Cerebellar nuclear complex (tissue), 1 donor: ENCODE data around the gene NRG3.
"Not testable (repeated sequence)": the region's sequence is repeated elsewhere in the genome, so short reads cannot be mapped to it uniquely, and the experiment has no call there.

Experiments
- DNase-seq, 2 experiments: peaks; one replicate each; lab custom pipeline; 2025; lab: John Stamatoyannopoulos, UW

NRG3 gene

DNA sequence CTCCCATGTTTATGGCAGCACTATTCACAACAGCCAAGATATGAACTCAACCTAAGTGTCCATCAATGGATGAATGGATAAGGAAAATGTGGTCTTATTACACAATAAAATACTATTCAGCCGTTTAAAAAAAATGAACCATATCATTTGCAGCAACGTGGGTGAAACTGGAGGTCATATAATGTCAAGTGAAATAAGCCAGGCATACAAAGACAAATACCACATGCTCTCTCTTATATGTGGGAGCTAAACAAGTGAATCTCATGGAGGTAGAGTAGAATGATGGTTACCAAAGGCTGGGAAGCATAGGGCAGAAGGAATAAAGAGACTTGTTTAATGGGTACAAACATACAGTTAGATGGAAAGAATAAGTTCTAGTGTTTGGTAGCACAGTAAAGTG is 699.1 kb downstream of the NRG3 start:
- DNase-seq: no peak

DNA sequence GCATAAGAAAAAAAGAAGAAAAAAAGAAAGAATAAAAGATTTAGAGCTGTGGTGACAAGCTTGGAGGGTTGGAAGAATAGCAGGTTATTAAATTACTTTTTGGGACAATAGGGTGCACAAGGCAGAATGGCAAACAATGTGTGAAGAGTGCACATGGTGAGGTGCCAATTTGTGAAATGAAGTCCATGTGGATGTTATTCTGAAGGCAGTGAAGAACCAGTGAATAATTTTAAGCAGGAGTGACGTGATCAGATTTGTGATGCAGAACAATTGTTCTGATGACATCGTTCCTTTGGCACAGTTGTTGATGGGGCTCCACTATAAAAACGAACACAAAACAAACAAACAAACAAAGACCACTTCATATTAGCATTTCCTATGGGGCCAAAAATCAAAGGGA is 700.3 kb downstream of the NRG3 start:
- DNase-seq: no peak

DNA sequence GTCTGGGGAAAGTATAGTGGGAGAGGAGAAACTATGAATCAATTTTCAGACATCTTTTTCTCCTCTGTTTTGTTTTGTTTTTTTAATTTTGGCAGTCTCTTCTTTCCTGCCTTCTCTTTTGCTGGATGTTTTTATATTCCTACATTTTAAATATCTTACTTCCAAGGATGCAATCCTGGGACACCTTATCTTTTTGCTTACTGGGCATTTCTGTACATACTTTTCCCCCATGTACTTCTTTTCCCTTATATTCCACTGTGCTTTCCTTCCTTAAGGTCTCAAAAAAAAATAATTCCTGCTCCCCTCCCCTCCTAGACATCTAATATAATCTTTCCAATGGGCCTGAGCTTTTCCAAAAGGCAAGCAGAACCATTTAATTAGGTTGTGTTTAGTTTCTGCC is 701.1 kb downstream of the NRG3 start:
- DNase-seq: no peak

DNA sequence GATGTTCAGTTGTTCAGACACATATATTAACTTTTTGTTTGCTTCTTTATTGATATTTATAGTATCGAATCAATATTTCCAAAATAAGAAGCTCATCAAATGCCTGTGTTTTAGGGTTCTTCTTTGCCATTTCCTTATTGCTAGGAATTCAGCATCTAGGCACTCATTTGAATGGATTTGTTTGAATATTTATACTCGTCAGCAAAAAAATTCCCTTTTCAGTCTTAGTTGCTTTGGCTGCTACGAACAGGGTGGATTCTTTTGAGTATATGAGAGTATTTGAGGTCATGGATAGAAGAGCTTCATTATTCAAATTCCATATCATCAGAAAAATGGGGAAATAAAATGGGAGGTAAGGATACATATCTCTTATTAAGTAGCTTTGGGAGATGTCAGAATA is 706.9 kb downstream of the NRG3 start:
- no peak for DNase-seq

DNA sequence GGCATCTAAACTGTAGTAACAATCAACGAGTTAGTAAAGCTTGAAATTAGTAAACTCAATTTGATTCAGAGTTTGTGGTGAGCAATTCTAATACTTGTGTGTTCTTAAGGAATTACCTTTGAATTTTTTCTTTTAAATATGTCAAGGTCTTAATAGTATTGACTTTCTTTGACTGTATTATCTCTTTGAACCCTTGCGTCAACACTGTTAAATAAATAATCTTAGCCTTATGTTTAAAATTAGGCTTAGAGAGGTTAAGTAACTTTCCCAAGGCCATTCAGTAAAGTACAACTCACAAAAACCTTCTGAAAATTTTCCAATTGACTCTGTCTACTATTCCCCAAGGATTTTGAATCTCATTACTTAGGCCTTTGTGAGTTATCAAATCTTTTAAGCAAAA is 716.4 kb downstream of the NRG3 start:
- no peak for DNase-seq

DNA sequence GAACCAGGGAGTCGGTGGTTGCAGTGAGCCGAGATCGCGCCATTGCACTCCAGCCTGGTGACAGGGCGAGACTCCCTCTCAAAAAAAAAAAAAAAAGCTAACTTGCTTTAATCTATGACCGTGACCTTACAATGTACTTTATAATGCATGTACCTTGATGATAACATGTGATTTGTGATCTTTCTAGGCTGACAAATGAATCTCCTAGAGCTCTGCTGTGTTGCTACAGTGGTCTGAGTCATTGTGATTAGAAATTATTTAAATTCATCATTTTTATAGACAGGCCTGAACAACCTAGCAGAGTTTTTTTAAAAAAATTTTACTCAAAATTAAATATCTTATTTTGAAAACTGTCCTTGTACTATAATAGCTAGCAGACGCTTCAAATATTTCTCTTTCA is 722.8 kb downstream of the NRG3 start:
- DNase-seq: no peak

DNA sequence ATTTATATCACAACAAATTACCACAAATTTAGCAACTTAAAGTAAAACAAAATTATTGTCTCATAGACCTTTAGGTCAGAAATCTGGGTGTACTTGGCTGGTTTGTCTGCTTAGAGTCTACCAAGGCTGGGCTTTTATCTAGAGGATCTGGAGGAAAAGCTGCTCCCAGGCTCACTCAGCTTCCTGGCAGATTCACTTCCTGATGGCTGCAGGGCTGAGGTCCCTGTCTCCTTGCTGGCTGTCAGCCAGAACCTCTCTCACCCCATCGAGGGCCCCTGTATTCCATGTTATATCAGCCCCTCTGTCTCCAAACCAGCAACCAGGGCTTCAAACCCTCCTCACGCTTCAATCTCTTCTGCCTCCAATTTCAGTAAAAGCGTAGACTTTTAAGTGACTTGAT is 734.9 kb downstream of the NRG3 start:
- DNase-seq: no peak

DNA sequence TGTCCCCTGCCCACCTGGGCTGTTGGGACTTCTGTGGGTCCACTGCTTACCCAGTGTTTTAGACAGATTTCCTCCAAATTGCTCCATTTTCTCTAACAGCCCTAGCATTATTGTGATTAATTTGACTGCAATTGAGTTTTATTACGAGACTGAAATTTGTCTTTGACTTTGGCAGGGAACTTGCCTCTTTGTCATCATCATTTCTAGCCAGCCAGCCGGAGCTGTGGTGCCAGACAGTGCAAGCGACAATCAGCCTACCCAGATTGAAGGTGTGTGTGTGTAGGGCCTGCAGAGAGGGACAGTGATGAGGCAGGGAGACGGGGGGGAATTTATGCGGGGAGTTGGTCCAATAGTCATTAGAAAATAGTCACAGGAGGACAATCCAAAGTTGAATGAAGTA is 743.0 kb downstream of the NRG3 start:
- no peak for DNase-seq

DNA sequence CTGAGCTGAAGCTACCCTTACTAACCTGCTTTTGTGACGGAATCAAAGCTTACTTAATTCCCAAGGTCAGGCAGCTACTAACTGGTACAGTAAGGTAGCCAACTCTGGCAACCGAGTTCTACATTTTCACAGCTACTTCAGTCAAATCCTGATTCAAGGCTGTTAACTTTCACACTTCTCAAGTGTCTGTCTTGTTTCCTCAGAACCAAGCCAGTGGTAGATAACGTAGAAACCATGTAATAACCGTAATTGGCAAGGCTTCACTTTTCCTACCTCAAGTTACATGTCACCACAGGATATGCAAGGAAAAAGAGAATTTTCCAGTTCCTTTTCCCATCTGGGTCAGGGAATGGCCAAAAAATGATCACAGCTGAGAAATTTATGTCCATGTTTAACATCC is 746.7 kb downstream of the NRG3 start:
- no peak for DNase-seq

DNA sequence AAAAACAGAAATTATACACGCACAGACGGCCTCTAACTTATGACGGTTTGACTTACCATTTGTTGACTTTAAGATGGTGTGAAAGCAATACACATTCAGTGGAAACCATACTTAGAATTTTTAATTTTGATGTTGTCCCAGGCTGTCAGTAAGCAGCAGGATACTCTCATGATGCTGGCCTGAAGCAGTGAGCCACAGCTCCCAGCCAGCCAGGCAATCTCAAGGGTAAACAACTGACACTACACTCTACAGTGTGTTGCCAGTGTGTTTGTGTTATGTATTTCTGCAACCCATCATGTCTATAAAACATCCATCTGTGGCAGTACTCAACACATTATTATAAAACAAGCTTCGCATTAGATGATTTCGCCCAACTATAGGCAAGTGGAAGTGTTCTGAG is 747.5 kb downstream of the NRG3 start:
- DNase-seq: no peak

DNA sequence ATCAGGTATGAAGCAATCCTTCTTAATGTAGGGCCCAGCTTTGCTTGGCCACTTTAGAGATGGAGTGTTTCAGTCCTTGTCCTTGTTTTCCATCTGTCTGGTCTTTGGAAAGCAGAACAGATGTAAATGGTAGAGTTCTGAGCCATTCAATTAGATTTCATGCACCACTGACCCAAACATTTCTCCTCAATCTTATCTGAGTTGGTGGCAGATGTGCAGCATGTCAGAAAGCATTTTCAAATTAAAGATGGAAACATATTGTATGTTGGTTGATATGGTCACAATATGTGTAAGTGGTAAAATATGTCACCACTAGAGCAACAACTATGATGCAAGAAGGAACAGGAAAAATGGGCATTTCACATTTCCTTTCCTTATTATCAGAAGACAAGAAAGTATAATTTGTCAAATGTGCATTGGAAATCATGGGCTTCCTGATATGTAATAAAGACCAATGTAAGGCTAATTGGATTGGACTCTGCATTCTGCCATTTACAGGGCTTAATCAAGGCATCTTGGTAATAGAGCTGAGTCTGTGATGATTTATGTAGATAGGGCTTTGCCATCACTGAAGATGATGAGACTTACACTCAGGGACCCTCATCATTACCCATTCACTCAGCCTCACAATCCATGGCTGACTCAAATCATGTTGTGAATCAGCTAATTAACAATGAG is 750.7 kb downstream of the NRG3 start:
- DNase-seq: no peak

DNA sequence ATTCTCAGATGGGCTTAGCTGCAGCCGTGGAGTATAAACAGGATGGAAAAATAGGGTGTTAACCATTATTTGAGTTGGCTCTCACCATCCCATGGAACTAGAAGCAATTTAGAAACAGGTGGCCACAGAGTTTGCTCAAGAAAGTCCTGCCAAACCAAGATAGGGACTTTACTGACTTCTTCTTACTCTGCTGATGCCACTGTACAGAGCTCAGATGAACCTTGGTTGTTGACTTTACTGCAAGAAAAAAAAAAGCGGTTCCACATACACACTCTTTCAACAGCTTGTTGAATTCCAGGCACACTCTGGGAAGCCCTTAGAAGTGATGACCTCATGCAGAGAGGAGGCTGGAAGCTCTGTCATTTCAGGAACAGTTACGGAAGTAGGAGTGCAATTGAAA is 753.4 kb downstream of the NRG3 start:
- no peak for DNase-seq

DNA sequence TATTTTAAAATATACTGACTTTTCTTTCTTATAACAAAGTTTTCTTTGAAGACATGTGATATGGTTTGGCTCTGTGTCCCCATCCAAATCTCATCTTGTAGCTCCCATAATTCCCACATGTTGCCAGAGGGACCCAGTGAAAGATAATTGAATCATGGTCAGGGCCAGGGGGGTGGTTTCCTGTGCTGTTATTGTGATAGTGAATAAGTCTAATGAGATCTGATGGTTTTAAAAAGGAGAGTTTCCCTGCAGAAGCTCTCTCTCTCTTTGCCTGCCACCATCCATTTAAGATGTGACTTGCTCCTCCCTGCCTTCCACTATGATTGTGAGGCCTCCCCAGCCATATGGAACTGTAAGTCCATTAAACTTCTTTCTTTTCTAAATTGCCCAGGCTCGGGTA is 768.1 kb downstream of the NRG3 start:
- no peak for DNase-seq

DNA sequence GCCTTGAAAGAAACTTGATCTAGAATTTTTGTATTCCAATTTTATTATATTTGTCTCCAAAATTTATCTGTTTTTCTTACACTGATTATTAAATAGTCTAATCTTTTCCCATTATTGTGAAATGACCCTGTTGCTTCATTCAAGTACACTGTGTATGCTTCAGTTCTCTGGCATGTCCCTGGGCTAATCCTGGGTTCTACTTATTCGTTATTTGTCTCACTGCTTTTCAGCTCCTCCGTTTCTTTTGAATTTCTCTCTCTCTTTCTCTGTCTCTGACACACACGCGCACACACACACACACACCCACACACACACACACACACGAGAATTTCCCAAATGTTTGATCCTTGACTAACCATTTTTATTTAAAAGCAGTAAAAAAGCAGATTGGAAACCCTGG is 768.6 kb downstream of the NRG3 start:
- DNase-seq: no peak

DNA sequence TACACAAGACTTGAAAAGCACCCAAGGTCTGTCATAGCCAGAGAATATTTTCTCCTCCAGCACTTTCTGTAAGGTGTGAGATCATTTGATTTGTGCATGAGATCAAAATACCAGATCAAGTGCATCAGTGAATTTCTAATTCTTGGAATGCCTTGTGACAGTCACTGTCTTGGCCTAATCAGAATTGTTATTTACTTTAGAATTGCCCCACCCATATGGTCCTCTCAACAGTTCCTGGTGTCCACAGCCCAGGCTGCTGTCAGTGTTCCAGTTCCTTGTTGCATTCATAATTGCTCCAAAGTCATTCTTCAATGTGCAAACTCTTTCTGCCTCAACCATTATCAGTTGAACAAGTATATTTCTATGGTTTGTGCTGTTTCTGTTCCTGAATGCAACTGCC is 770.2 kb downstream of the NRG3 start:
- DNase-seq: no peak

DNA sequence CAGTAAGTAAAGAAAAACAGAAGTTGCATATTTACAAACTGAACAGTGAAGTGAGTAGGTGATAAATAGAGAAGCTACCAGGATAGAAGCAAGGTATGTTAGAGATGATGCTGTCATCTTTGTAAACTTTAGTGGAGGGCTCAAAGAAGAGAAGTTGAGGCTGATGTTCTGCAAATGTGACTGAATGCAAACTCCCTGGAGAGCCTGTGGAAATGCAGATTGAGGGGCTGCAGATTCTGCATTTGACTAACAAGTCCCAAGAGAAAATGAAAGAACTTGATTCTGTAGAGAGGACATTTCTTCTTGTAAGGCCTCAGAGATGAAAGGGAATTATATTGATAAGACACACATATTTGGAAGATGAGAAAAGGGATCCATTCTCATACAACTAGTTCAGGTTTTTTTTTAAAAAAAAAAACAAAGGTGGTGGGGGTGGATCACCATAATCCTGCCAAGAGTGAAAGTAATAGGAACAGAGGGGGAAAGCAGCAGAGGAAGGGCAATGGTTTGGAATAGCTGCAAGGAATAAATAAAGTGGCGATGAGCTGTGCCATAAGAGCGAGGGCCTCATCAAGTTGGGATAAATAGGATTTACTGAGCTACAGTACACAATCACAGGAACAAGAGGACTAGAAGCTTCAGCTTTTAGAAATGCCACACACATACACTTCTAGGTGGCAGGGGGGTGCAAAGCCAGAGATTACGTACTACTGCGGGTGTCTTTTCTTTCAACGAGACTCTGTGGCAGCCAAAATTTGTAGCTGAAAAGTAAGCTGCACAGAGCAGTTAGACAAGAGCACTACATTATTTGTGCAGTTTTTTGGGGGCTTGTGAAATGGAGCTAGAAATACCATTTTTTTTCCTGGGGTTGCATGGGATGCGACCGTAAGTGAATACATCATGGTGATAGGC is 778.5 kb downstream of the NRG3 start:
- no peak for DNase-seq

DNA sequence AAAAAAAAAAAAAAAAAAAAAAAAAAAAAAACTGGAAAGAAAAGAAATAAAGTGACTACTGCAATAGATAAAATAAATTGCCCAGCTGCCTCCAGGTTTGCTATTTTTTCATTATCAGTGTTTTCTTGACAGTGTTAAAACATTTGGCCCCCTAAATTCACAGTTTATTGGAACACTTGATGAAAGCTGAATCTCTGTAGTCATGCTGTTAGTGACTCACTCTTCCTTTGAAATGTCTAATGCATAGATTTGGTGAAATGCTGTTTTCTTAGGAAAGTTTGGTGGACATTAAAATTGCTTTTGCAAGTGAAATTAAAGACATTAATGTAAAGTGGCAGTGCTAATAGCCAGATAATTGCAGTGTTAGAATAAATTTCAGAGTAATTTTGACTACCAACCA is 785.2 kb downstream of the NRG3 start:
- DNase-seq: no peak

DNA sequence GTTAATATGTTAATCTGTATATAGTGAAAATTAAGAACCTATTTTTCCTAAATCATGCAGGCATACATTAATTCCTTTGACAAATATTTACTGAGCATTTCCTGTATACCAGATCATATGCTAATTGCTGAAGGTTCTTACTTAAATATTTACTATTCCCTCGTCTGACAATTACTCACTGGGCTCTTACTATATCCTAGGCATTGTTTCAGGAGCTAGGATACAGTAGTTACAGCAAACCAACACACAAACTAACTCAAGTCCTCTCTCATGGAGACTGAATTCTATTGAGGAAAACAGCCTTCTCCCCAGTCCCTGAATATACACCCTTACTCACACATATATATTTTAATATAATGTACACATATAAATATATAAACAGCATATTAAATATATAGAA is 786.0 kb downstream of the NRG3 start:
- DNase-seq: no peak

DNA sequence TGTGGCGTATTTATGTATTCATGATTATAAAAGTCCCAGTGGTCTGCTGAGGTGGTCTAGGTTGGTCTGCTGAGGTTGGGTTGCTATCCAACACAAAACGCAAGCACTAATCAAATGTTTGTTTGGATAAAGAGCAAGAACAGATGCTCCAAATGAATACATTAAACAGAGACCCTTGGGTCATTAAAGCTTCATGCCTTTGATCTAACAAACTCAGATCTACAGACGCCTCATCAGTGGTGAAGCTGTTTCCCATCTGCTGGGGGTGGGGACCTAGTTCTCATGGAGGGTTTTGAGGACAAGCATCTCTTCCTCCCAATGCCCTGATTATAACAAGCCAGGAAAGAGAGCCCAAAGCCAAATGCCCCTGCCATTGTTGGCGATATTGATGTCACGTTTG is 786.7 kb downstream of the NRG3 start:
- DNase-seq: no peak

DNA sequence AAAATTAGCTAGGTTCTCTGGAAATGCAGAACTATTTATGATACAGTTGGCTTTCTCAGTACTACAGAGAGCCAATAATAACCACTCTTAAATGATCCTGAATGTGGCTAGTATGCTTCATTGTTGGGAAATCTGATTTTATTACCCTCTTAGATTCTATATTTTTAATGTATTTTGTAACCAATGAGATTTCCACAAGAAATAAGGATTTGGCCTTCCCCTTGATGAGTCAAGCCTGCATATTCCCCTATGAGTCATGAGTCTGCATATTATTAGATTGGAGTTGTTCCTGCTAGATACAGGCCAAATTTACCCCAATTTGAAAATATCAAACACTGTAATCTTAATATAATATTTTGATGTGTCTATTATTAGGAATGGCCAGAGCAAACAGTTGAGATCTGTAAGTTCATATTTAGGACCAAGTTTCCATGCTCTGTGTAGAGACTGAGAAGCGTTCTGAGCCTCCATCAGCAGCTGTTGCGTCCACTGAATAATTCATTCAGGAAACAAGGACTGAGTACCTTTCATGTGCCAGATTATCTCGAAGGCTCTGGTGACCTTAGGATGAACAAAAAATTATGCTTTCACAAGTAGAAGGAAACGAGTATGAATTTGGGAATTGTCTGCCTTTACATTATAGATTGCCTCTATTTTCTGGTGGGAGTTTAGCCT is 793.4 kb downstream of the NRG3 start:
- no peak for DNase-seq

DNA sequence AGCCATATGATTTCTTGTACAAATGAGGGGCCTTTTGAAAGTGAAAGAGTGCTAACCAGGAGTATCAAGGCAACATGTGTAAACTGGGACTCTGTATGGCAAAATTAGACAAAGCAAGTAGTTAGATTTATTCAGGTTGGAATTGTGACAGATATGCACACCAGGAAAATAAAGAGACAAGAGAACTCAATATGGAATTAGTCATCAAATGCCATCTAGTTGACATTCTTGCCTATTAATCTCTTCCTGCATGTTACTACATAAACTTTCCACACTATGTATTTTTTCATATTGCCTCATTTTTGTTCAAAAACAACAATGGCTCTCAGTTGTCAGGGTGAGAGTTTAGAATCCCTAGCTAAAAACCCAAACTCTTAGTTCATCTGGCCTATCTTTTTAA is 799.0 kb downstream of the NRG3 start:
- DNase-seq: no peak

DNA sequence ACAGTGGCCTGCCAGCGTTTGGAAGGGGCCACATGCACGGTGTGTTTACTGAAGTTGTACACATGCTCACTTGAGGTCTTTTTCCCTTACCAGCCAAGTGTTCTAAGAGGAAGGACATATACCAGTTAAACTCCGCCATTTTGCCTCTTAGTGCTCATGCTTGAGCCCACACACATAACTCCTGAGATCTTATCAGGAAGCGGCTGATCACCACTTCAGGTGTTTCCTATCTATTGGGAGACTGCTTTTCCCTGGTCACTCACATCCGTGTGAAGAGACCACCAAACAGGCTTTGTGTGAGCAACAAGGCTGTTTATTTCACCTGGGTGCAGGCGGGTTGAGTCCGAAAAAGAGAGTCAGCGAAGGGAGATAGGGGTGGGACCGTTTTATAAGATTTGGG is 802.9 kb downstream of the NRG3 start:
- DNase-seq: not testable (repeated sequence)

DNA sequence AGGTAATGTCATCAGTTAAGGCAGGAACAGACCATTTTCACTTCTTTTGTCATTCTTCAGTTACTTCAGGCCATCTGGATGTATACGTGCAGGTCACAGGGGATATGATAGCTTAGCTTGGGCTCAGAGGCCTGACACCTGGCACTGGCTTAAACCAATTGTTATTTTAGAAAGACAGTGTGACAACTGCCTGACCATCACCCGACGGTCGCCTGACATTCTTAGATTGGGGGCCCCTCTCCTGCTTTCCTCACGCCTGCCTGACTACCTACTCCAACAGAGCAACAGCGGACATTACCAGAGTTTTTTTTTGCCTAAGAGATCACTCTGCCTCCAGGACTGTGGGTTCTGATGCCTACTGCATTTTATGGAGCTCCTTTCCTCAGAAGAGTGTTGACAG is 803.5 kb downstream of the NRG3 start:
- DNase-seq: not testable (repeated sequence)
